Measurements from ENCODE around the gene GLIS1.

Gene GLIS1

DNA sequence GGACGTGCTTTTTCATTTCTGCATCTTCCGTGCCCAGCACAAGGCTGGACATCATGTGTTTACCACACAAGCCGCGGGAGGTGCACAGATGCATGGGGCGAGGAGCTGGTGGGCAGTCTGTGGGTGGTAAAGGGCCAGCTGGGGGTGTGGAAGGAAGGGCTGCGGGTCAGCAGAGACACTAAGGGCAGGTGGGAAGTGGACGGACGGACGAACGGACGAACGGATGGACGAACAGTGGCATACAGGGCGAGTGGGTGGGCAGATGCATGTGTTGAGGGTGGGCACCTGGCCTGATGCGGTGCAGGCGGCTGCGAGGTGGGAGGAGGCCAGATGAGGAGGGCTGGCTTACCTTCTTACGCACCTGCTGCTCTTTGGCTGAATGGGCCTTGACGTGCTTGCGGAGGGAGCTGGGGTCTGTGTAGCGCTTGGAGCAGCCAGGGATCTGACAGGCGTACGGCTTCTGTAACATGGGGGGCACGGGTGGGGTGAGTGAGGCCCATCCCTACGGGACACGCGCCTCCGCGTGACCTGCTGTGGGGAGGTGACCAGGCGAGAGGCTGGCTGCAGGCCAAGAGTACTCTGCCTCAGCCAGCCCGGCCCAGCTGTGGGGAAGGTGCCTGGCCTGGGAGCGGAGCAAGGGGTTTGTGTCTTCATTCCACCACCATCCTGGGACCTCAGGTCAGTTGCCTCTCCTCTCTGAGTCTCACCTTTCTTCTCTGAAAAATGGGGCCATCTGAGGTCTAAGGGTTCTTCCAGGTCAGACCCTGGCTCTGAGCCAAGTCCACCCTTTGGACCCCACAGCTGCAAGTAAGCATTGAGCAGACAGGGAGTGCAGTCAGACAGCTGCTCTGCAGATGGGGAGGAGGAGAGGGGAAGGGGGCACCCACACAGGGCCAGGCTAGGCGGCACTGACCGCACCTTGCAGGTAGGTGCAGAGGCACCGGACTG lies 214.3 kb downstream of the GLIS1 start:
- TF ChIP-seq EZH2 (optimal IDR thresholded peaks at IDR 0.05; ENCODE audit: low read depth, low read length), result no peak
- TF ChIP-seq EZH2phosphoT487 (IDR thresholded peaks at IDR 0.05; ENCODE audit: low read length), result no peak
- no peak for TF ChIP-seq CTCF (IDR thresholded peaks at IDR 0.05; ENCODE audit: low read length)
- H3K4me3 ChIP-seq (ENCODE audit: low read length), result no peak overlapping the region

DNA sequence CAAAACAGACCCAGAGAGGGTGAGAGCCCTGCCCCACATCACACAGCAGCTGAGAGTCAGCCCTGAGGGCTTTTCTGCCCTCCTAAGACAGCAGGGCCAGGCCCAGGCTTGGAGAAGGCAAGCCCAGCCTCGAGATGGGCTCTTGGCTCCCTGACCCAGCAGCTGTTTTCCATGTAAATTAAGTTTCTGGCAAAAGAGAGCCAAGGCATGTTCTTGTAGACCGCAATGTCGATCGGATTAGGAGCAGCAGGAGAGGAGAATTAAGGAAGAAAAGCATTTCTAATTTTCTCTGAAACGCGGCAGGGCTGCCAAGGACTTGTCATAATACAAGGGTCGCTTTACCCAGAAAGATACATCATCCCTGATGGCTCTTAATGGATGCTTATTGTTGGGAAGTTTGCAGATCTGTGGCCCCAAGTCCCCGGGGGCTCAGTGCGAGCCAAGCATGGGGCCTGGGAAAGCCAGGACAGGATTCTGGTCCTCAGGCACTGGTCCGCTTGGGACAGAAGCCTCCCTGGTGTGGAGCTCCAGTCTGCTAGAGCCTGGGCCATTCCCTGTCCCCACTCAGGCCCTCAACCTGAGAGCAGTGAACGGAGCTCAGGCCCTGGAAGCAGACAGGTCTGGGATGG lies 216.9 kb downstream of the GLIS1 start:
- H3K4me3 ChIP-seq (ENCODE audit: low read length), result no peak overlapping the region
- no peak for TF ChIP-seq EZH2phosphoT487 (IDR thresholded peaks at IDR 0.05; ENCODE audit: low read length)
- no peak for TF ChIP-seq CTCF (IDR thresholded peaks at IDR 0.05; ENCODE audit: low read length)
- TF ChIP-seq EZH2 (optimal IDR thresholded peaks at IDR 0.05; ENCODE audit: low read depth, low read length), result no peak
- H3K36me3 ChIP-seq (replicated peaks; ENCODE audit: insufficient read depth, low read length), result no peaks in the 10 kb centered on the region
- no peaks in the 10 kb centered on the region for H3F3A ChIP-seq (ENCODE audit: insufficient read depth, low read length)
- no peak overlapping the region for H3K9ac ChIP-seq (ENCODE audit: low read length)
- no peaks in the 10 kb centered on the region for H3K79me2 ChIP-seq (ENCODE audit: low read length)
- no peak overlapping the region for H3K27ac ChIP-seq (ENCODE audit: low read length)
- no peak overlapping the region for H2AFZ ChIP-seq (ENCODE audit: low read length)
- no peak overlapping the region for H3K4me2 ChIP-seq (ENCODE audit: low read depth, low read length)
- H3K4me1 ChIP-seq (ENCODE audit: low read length), result no peaks in the 10 kb centered on the region
- H3K9me2 ChIP-seq (replicated peaks; ENCODE audit: insufficient read depth, low read length), result no peaks in the 10 kb centered on the region
- no peaks in the 10 kb centered on the region for H3K27me3 ChIP-seq (replicated peaks; ENCODE audit: insufficient read depth, low read length)
- H3K9me3 ChIP-seq (replicated peaks; ENCODE audit: insufficient read depth, low read length), result no peaks in the 10 kb centered on the region
- no peak for DNase-seq
- H4K20me1 ChIP-seq (ENCODE audit: insufficient read depth, low read length), result no peaks in the 10 kb centered on the region

More for the DNA sequence above, 214.3 kb downstream of the GLIS1 start:
- Histone ChIP-seq H3K79me2 (ENCODE audit: low read length) (no peaks in the 10 kb centered on the region), H3K9me3 (replicated peaks; ENCODE audit: insufficient read depth, low read length) (no peaks in the 10 kb centered on the region), H3K9ac (ENCODE audit: low read length) (no peak overlapping the region), H3K27ac (ENCODE audit: low read length) (no peak overlapping the region), H3K4me2 (ENCODE audit: low read depth, low read length) (no peak overlapping the region), H3K27me3 (replicated peaks; ENCODE audit: insufficient read depth, low read length) (no peaks in the 10 kb centered on the region), H3F3A (ENCODE audit: insufficient read depth, low read length) (no peaks in the 10 kb centered on the region), H2AFZ (ENCODE audit: low read length) (no peak overlapping the region), H3K36me3 (replicated peaks; ENCODE audit: insufficient read depth, low read length) (no peaks in the 10 kb centered on the region), H3K9me2 (replicated peaks; ENCODE audit: insufficient read depth, low read length) (no peaks in the 10 kb centered on the region), H3K4me1 (ENCODE audit: low read length) (no peaks in the 10 kb centered on the region), H4K20me1 (ENCODE audit: insufficient read depth, low read length) (no peaks in the 10 kb centered on the region)
- DNase-seq, result no peak

DNA sequence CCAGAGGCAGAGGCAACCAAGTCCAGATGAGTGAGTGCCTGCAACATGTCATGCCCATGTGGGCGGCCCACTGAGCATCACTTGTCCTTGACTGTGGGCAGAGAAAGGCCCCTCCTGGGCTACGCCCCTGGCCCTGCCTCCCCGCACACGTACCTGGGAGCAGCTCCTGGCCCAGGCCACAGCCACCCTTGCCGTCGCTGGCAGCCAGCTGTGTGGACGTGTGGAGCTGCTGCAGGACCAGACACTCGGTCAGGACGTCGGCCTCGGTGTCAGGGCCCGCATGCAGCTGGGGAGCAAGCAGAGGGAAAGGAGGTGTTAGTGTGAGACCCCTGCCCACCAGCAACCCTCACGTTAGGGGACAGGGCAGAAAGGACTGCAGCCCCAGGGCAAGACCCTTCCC lies 218.5 kb downstream of the GLIS1 start:
- TF ChIP-seq EZH2 (optimal IDR thresholded peaks at IDR 0.05; ENCODE audit: low read depth, low read length) (no peak), CTCF (IDR thresholded peaks at IDR 0.05; ENCODE audit: low read length) (no peak), EZH2phosphoT487 (IDR thresholded peaks at IDR 0.05; ENCODE audit: low read length) (no peak)
- H3K27ac ChIP-seq (ENCODE audit: low read length), result no peak overlapping the region
- no peak for DNase-seq

More for the DNA sequence above, 218.5 kb downstream of the GLIS1 start:
- Histone ChIP-seq H3K79me2 (ENCODE audit: low read length) (no peaks in the 10 kb centered on the region), H3K27me3 (replicated peaks; ENCODE audit: insufficient read depth, low read length) (no peaks in the 10 kb centered on the region), H2AFZ (ENCODE audit: low read length) (no peak overlapping the region), H4K20me1 (ENCODE audit: insufficient read depth, low read length) (no peaks in the 10 kb centered on the region), H3K4me3 (ENCODE audit: low read length) (no peak overlapping the region), H3K9ac (ENCODE audit: low read length) (no peak overlapping the region), H3F3A (ENCODE audit: insufficient read depth, low read length) (no peaks in the 10 kb centered on the region), H3K9me2 (replicated peaks; ENCODE audit: insufficient read depth, low read length) (no peaks in the 10 kb centered on the region), H3K4me1 (ENCODE audit: low read length) (no peaks in the 10 kb centered on the region), H3K4me2 (ENCODE audit: low read depth, low read length) (no peak overlapping the region), H3K9me3 (replicated peaks; ENCODE audit: insufficient read depth, low read length) (no peaks in the 10 kb centered on the region), H3K36me3 (replicated peaks; ENCODE audit: insufficient read depth, low read length) (no peaks in the 10 kb centered on the region)
